Activated T-cell treated with anti-CD3 and anti-CD28 coated beads, Interleukin-2, amount 50 U/mL, for 1 hour (primary cell): ENCODE results near the gene INPP5A.

Source experiments
- DNase-seq: peaks from one replicate; pipeline ENCODE4 v3.0.0-alpha.2; 2020

Gene INPP5A

DNA sequence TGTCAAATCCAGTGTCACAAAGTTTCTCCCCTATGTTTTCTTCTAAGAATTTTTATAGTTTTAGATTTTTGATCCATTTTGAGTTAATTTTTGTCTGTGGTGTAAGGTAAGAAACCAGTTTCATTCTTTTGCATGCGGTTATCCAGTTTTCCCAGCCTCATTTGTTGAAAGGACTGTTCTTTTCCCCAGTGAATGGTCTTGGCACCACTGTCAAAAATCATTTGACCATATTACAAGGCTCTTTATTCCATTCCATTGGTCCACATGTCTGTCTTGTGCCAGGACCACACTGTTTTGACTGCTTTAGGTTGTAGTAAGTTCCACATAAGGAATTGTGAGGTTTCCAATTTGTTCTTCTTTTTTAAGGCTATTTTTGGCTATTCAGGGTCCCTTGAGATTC lies 64.0 kb downstream of the INPP5A start:
- DNase-seq = no peak

DNA sequence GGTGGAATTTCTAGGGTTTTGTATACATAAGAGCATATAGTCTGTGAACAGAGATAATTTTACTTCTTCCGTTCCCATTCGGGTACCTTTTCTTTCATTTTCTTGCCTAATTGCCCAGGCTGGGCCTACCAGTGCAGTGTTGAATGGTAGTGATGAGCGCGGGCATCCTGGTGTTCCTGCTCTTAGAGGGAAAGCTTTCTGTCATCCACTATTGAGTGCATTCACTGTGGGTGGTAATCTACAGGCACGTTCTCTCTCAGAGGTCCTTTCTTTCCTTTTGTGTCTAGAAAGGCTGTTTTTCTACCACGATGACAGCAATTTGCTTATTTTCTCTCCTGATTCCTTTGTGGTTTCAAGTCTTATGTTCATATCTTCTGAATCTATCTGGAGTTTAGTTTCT lies 65.0 kb downstream of the INPP5A start:
- no peak for DNase-seq

DNA sequence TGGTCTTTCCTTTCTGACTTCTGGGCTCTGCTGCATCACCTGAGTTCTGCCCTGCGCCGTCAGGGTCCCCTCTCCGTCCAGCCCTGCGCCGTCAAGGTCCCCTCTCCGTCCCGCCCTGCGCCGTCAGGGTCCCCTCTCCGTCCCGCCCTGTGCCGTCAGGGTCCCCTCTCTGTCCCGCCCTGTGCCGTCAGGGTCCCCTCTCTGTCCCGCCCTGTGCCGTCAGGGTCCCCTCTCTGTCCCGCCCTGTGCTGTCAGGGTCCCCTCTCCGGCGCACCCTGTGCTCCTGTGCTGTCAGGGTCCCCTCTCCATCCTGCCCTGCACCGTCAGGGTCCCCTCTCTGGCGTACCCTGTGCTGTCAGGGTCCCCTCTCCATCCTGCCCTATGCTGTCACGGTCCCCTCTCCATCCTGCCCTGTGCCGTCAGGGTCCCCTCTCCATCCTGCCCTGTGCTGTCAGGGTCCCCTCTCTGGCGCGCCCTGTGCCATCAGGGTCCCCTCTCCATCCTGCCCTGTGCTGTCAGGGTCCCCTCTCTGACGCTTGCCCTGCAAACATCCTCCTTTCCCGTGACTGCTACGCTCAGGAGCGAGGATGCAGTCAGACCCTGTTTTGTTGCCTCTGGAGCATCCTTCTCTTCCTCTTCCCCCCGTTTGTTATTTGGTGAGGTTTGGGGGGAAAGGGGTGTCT lies 66.4 kb downstream of the INPP5A start:
- no peak for DNase-seq

DNA sequence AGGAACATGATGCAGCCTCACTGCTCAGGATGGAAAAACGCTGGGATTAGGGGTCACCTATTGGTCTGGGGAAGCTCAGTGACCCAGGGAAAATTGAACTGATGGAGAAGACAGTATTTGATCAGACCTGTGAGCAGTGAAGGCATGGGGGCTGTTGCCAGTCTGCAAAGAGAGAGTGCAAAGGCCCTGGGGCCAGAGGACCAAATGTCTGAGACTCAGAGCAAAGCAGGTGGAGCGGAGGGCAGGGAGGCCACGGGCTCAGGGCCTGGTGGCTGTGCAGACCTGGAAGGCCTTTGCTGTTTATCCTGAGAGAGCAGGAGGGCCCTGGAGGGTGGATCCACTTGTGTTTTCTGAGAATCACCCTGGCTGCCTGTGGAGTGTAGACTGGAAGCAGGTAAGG lies 67.1 kb downstream of the INPP5A start:
- no peak for DNase-seq

DNA sequence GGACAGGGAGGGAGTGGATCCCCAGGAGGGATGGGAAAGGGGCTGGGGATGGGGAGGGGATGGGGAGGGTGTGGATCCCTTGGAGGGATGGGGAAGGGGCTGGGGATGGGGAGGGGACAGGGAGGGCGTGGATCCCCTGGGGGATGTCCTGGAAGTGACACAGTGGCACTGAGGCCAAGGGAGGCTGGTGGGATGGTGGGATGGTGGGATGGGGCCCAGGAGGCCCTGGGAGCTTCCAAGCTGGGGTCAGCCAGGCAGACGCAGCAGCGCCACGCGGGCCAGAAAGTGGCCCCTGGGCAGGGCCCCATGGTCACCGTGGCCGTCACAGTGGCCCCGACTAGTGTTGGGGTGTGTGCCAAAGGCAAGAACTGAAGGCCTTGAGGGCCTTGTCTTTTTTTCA lies 67.8 kb downstream of the INPP5A start:
- no peak for DNase-seq

DNA sequence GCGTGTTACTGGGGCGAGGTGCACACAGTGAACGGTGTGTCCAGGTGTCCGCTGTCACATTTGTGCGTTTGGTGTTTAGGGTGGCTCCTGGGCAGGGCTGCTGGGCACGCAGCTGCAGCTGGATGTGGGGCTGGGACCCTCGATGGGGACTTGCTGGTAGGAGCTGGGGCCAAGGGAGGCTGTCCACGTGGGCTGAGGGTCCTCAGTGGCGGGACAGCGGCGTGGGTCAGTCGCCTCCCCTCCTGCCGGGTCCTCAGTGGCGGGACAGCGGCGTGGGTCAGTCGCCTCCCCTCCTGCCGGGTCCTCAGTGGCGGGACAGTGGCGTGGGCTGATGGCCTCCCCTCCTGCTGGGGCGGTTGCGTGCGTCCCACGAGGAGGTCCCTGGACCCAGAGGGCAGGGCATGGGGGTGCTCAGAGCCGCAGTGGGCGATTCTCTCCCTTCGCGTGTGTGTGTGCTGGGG lies 68.5 kb downstream of the INPP5A start:
- no peak for DNase-seq

DNA sequence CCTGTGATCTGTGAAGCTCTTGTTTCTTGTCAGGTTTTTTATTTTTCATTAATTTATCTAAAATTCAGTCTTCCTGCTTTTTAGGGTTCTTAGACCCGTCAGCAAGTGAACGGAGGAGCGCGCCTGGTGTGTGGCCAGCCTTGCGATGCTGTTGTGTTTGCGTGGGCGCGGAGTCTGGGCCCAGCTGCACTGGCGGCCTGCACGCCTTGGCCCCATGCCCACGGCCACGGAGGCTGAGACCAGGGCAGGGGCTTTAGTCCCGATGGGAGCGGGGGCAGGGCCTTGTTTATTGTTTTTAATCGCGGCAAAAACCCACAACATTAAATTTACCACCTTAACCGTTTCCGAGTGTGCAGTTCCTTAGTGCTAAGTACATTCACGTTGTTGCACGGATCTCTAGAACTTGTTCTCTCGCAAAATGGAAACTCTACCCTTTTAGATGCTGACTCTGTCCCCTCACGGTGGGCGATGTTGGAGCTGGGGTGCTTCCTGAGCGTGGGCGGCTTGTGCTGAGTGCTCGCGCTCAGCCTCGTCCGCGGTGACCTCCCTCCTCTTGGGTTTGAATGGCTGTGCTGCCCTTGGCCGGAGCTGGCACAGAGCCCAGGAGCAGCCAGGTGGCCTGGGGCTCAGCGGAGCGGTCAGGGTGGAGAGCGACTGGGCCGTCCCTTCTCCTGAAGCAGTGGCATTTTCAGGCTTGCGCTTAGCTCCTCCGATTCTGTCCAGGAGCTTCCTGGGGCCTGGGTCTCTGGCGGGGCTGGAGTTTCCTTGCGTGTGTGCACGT lies 69.1 kb downstream of the INPP5A start:
- DNase-seq = no peak

DNA sequence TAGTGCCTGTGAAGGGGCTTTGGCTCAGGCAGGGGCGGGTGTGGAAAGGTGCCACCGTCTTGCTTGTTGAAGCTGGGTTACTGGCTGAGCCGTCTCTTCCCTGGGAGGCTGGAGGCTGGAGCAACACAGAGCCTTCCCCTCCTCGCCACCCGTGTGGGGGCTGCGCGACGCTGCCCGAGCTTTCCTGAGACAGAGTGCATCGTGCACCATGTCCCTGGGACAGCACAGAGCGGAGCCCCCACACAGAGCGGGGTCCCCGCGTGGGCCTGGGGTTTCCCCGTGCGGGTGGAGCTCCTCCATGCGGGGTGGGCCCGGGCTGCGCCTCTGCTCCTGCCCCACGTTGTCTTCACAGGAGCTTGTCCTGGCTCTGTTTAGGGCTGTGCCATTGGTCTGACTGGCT lies 69.9 kb downstream of the INPP5A start:
- DNase-seq = no peak

DNA sequence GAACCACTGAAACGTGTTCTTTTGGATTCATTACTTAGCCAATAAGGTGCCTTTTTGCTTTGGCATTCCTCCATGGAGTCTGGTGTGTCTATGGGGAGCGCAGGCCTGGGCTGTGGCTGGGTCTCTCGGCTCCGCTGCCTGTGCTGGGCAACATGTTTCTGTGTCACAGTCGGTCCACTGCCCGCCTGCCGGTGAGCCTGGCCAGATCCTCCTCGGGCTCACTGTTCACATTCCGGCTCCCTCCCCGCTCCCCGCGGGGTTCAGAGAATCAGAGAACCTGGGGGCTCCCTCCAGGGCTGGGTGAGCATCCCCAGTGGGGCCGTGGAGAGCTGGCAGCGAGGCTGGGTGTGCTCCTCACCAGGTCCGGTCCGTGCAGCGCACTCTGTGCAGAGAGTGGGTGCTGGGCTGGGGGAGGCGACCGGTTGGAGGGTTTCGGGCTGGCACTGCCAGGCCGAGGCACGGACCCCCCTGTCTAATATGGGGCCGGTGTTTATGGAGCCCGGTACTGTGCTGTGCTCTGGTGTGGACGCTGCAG lies 70.4 kb downstream of the INPP5A start:
- DNase-seq = peak; percentile 13

DNA sequence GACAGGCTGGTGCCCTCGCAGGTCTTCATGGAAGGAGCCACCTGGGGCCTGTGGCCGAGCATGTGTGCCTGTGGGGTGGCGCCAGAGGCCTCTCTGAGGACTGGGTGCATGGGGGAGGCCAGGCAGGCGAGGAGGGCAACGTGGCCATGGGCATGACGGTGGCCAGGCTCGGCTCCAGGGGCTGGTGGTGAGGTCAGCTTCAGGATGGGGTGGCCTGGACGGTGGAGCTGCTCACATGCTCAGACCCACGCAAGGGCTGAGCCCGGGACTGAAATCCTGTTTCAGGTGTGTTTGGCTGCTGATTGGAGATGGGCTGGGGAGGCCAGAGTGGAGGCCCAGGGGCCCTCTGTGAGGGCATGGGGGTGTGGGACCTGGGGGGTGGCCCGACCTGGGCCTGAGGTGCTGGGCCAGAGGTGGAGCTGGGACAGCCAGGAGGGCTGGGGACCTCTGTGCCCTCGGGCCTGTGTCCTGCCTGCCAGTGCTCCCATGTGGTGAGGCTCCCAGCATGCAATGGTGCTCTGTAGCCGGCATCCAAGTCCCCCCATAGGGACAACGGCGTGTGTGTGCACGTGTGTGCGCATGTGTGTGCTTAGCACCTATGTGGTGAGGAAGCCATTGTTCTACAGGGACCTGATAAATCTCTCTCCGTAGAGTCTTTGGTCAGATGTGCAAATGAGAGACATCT lies 71.1 kb downstream of the INPP5A start:
- DNase-seq = peak; percentile 13

DNA sequence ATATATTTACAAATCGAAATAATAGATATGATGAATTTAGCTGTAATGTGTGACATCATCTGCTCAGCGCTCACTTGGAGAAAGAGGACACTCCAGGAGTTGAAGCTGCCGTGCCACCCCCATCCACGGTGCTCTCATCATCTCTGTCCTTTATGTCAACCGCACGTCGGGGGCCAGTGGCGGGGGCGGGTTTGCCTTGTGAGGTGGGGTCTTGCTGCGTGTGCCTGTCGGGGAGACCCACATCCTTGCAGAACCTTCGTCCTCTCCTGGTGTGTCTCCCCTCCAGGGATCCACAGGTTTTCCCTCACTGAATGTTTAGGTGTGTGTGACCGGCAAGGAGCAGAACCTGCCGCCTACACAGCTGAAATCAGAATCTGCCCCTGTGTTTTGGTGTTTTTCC lies 71.6 kb downstream of the INPP5A start:
- no peak for DNase-seq

DNA sequence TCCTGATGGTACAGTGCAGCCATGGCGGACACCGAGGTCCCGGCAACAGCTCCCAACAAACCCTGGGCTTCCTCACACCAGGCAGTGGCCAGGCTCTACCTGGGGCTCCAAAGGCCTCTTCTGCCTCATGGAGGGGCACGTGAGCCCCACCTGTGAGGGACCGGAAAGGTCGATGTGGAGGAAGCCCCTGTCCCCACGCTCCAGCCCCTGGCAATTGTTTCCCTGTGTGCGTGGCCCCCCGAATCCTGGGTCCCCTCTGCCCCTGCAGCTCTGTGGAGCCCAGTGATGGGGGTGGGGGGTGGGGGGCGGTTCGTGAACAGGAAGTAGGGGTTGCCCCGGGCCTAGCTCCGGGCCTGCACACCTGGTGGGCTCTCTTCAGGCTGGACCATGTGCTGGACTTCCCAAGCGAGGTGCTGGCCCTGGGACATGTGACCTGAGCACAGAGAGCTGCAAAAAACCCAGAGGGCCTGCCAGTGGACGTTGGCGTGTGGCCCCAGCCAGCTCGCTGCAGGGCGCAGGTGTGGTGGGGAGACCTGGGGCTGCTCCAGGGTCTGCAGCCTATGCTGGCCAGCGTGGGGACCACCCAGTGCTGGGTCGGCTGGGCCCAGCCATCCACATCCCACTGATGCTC lies 72.6 kb downstream of the INPP5A start:
- DNase-seq = peak; percentile 13

DNA sequence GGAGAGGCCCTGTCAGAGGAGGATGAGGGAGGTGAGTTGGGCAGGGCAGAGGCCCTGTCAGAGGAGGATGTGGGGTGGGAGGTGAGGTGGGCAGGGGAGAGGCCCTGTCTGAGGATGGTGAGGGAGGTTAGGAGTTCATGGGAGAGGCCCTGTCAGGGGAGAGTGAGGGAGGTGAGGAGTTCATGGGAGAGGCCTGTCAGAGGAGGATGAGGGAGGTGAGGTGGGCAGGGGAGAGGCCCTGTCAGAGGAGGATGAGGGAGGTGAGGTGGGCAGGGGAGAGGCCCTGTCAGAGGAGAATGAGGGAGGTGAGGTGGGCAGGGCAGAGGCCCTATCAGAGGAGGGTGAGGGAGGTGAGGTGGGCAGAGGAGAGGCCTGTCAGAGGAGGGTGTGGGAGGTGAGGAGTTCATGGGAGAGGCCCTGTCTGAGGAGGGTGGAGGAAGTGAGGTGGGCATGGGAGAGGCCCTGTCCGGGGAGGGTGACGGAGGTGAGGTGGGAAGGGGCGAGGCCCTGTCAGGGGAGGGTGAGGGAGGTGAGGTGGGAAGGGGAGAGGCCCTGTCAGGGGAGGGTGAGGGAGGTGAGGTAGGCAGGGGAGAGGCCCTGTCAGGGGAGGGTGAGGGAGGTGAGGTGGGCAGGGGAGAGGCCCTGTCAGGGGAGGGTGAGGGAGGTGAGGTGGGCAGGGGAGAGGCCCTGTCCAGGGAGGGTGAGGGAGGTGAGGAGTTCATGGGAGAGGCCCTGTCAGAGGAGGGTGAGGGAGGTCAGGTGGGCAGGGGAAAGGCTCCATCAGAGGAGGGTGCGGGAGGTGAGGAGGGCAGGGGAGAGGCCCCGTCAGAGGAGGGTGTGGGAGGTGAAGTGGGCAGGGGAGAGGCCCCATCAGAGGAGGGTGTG lies 73.7 kb downstream of the INPP5A start:
- DNase-seq = no peak

DNA sequence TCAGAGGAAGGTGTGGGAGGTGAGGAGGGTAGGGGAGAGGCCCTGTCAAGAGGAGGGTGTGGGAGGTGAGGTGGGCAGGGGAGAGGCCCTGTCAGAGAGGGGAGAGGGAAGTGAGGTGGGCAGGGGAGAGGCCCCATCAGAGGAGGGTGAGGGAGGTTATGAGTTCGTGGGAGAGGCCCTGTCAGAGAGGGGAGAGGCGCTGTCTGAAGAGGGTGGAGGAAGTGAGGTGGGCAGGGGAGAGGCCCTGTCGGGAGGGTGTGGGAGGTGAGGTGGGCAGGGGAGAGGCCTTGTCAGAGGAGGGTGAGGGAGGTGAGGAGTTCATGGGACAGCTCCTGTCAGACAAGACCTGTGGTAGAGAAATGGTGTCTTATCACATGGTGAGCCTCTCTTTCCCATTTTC lies 74.4 kb downstream of the INPP5A start:
- DNase-seq = peak; percentile 12

DNA sequence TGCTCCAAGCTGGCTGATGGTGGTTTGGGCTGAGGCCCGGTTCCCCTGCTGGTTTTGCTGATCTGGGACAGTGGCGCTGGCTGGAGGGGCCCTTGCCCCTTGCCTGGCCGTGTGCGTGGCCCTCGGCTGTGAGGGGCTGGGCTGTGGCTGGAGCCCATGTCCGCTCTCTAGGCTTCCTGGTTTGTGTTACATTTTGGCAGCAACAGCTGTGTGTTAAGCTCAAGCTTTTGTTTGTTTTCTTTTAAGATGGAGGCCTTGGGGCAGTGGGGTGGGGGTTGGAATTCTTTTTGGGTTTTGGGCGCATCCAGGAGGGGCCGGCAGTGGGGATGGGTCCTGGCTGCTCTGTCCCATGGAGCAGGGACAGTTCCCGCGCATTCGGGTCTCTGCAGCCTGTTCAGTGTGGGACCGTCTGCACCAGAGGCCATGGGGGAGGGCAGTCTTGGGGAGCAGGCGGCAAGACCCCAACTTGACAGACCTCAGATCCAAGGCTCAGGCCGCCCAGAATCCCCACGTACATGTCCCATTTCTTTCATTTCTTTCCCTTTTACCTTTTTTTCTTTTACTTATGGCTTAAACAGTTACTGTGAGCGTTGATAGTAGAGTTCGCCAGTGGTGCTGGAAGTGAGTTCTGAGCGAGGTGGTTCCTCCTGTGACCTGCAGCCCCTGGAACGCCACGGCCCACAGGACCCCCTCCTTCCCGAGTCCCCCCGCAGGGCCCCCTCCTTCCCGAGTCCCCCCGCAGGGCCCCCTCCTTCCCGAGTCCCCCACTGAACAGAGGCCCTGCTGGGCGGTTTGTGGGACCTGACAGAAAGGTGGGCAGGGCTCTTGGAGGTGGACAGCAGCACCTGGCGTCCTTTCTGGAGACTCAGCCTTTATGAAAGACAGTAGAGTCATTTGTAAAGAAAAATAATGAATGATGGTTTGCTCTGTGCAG lies 75.3 kb downstream of the INPP5A start:
- DNase-seq = peak; percentile 15

DNA sequence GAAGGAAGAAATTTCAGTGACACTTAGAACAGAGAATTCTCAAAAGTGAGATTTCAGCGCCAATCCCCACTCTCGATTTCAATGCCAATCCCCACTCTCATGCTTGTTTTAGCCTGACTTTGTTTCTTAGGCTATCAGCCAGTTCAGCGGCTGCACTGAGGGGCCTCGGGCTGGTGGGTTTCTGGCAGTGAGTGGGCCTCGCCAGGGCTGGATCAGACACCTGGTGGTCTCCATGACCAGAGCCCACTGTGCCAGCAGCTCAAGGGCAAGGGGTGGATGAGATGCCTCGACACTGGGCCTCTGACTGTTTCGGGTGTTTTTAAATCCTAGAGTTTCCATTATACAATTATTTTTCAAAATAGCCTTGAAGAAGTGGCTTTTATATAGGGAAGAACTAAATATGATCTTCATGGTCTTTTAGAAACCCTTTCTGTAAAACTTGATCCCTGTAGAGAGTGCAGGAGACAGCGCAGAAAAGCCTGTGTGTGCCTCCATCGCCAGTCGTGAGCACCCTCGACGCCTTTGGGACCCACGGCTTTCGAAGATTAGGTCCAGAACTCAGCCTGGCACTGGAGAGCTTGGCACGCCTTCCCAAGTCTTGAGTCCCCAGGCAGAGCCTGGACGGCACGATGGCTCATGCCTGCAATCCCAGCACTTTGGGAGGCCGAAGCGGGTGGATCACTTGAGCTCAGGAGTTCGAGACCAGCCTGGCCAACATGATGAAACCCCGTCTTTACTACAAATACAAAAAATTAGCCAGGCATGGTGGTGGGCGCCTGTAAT lies 76.2 kb downstream of the INPP5A start:
- DNase-seq = no peak

DNA sequence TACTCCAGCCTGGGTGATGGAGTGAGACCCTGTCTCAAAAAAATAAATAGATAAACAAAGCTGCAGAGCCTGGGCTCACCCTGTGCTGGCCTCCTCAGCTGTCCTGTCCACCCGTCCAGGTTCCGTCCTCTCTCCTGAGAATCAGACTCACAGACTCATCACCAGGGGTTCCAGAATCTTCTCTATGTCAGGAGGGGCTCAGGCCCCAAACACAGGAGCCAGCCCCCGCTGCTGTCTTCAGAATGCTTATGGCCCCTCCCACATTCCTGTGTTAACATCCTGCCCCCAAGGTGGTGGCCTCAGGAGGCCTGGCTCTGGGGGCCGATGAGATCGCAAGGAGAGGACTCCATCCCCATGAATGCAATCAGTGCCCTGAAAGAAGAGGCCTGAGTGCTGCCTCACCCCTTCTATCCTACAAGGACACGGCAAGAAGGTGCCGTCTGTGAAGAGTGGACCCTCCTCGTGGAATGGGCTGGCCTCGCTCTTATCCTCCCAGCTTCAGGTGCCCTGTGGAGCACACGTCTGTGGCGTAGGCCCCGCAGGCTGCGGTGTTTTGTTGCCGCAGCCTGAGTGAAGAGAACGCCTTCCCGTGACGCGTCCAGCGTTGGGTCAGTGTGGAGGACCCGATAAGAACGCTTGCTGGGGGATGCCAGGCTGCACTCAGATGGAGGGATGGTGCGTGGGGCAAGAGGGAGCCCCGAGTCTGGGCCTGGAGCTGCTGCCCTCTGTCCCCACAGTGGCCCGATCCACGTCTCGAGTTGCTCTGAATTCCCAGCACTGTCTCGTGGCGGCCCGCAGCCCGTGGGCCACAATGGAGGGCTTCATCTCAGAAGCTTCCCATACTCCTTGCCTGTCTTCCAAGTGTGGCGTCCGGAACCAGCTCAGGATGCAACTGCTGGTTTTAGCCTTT lies 77.1 kb downstream of the INPP5A start:
- peak; percentile 13 for DNase-seq

DNA sequence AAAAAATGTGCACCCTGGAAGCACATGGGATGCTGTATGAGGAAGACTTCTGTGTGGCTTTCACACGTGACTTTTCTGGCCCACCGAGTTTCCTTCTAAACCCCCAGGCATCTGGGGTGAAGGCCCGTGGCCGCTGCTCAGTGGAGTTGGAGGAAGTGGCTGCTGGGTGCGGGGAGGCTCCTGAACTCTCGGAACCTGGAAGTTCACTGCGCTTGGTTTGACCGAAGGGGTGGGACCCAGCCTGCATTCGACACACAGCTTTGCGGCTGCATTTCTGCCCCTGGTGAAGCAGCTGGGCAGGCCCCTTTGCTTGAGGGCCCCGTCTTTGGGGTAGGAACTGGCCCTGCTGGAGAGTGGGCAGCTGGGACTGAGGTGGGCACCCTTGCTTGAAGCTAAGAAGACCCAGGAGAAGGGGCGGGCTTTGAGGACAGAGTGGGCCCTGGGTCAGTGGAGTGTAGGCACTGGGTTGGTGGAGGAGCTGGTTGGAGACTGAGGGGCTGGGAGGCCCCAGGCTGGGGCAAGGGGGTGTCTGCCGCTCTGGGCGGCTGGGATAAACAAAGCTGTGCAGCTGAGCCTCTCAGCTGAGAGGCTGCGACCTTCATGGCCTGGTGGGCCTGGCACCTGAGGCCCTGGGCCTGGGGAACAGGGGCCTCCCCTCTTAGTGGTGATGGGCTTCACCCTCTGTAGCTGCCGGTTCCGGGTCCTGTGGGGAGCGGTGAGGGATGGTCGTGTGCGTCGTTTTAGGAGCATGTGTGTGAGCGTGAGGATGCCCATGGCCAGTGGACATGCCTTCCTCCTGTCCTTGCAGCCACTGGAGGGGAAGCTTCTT lies 78.0 kb downstream of the INPP5A start:
- peak; percentile 18 for DNase-seq
